Stimulated activated naive CD4-positive, alpha-beta T cell (primary cell): Measurements from ENCODE around the gene DSE.

Experiments
- DNase-seq, 6 experiments: peaks; one replicate each; lab custom pipeline; 2025; lab: John Stamatoyannopoulos, UW

The DSE gene

GRCh38 chr6:116386581-116387299, 16.0 kb downstream of the DSE start:
- no peak for DNase-seq

DNA sequence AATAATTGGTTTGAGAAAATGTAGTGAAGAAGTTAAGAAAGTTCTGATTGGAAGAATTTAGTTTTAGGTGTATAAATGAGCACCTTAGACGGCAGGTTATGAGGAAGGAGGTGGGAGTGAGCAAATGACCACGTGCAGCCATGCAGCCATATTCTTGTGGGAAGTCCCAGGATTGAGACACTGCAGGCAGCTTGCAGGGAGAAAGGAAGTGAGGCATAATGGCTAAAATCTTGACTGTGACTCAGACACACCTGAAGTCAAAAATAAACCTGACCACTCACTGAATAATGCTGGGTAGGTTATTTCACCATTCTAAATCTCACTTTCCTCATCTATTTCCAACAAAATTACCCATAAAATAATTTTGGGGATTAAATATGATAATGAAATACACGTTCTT, 16.6 kb downstream of the DSE start:
- no peak for DNase-seq

DNA sequence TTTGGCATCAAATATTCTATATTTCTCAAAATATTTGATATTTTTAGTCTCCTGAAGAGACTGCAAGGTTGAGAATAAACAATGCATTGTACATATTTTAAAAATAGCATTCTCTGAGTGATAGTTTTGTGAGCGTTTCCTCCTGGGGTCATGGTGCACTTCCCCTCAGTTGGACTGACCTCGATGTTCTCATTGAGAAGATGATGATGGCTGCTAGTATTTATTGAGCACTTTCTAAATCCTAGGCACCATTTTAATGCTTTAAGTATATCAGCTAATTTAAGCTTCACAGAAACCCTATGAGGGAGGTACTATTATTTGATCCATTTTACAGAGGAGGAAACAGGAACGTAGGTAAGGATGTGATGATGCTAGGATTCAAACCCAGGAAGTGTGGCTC, 18.2 kb downstream of the DSE start:
- no peak for DNase-seq

- DNase-seq, result no peak
Measured at GRCh38 chr6:116389357-116389756, 18.6 kb downstream of the DSE start.

DNA sequence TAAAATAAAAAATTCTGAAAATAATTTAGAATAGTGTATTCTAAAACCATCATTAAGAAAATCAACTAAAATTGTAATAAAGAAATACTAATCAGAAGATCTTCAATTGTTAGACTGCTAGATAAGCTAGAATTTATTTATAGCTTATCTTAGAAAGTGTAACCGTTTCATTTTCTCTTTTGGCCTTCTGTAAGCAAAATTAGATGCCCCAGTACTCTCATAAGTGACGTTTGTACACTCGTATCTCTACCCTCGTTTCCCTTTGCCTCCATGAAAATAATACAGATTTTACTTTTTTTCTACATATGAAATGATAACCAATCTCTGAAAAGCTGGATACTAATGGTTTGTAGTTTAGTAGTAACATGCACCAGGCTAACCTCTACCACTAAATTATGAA, 19.8 kb downstream of the DSE start:
- DNase-seq, result no peak

- no peak for DNase-seq
Measured at GRCh38 chr6:116392132-116393013, 21.6 kb downstream of the DSE start.

GRCh38 chr6:116393430-116393829, 22.7 kb downstream of the DSE start:
- no peak for DNase-seq

GRCh38 chr6:116395647-116396046, 24.9 kb downstream of the DSE start:
- no peak for DNase-seq

GRCh38 chr6:116396441-116396840, 25.7 kb downstream of the DSE start:
- DNase-seq, result no peak

DNA sequence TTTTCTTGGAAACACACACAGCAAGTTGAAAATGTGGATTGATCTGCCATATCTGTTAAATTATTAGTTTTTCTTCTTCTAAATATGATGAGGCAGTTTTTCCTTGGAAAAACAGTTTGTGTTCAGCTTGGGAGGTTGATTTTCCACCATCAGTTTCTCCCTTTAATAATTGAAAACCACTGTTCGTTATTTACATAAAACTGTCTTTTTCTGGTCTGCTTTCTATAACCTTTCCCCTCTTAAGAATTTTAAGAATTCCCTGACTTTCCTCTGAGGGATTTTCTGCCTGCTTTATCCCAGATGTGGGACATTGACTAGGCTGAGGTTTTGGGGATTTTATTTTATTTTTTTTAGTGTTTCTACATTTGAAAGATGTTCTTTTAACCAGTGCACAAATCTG, 27.2 kb downstream of the DSE start:
- no peak for DNase-seq

GRCh38 chr6:116398316-116399010, 27.7 kb downstream of the DSE start:
- DNase-seq, result no peak

- DNase-seq, result no peak
Measured at GRCh38 chr6:116399287-116399686, 28.5 kb downstream of the DSE start.

GRCh38 chr6:116400328-116400727, 29.6 kb downstream of the DSE start:
- DNase-seq, result no peak

DNA sequence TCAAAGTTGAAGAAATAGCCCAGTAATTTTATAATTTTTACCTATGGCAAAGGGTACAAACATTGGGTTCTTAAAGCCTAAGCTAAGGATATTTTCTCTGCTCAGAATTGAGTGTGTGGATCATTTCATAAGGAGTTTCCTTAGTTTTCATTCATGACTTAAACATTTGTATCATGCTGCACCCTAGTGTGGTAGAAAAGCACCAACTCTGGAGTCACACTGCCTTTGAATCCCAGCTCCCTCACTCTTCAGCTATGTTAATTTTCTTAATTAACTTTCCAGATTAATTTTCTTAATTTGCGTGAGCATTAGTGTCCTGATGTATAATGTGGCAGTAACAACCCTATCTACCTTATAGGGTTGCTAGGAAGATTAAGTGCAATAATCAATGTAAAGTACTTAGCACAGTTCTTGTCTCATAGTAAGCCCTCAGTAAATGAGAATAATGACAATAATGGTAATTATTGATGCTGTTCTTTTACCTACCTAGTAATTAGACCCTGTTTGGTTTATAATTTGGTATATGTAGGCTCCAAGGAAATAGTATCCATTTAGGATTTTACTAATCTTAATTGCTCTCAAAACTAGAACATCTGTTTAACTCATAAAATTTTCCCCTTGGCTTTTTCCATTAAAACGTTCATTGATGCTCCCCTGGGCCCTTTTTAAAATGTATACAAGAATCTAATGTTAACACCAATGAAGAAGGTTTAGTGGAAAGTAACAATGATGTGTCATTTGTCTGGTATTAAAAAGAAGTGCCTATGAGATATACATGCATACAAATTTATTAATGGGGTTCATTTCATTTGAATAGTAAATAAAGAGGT, 31.6 kb downstream of the DSE start:
- no peak for DNase-seq

DNA sequence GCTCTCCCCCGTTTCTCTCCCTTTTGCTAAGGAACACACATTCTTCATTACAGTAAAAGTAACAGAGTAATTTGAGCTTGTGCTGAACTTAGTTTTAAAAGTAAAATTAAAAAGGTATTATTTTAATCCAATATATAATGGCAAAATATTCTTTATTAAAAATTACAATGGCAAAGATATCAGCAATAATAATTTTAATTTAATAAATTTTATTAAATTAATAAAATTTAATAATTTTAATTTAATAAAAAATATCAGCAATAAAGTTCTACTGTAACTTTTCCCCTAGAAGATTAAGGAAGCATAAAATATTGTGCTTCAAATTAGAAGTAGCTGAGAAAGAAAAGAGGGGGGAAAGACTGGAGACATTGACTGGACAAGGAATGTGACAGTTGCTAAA, 32.5 kb downstream of the DSE start:
- no peak for DNase-seq

DNA sequence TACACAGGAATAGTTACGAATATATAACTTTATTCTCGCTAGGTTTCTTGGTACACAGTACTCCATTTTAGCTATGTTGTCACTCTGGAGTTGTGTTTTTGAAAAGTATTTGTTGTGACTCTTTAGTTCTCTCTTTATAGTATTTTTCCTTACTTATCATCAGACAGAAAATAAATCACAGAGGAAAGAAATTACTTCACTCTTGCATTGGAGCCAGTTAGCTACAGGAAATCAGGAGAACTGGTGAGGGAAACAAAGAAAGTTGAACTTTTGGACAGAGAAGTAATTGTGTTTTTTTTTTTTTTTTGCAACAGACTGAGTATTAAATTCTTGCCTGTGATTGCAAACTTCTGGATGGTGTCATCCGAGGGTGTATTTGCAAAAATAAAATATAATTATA, 33.9 kb downstream of the DSE start:
- DNase-seq, result no peak

DNA sequence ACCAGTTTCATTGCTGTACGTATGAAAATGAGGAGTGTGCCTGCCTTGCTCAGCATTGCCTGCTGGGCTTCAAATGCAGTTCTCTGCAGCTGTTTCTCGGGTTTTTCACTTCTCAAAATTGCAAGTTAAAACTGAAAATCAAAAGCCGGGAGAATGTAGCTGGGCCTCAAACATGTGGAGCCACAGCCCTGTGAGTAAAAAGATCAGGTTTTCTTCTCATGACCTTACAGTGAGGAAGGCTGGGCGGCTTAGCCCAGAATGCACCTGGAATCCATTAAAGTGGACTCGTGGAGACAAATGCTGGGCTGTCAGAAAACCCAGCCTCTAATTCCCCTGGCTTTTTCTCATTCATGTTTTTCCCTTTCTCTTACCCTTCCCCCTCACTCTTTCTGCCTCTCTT, 34.4 kb downstream of the DSE start:
- no peak for DNase-seq

- DNase-seq, result no peak
Measured at GRCh38 chr6:116405652-116406356, 35.1 kb downstream of the DSE start.

DNA sequence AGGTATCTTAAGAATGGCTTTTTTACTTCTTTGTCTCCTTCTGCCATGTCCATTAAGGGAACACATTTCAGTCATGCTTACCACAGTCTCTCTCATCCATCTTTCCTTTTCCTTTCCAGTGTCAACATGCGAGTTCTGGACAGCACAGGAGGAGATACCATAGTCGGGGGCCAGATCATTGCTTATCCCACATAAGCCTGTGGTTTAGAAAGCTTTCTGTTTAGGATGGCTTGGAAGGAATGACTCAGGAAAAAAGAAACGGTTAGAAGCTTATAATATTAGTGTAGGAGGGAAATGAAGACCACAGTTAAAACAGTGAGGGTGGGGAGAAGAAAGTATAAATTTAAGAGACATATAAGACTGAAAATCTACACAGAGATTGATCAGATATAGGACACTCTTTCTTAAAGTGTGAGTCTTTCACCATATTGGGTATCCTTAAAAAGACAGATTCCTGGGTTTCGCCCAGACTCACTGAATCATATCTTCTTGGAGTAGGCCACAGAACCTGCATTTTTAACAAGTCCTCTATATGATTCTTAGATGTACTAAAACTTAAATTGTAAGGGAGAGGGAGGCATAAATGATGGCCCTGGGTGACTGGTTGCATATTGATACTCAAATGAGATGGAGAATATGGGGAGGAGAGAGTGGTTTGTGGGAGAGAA, 36.1 kb downstream of the DSE start:
- DNase-seq, result no peak

DNA sequence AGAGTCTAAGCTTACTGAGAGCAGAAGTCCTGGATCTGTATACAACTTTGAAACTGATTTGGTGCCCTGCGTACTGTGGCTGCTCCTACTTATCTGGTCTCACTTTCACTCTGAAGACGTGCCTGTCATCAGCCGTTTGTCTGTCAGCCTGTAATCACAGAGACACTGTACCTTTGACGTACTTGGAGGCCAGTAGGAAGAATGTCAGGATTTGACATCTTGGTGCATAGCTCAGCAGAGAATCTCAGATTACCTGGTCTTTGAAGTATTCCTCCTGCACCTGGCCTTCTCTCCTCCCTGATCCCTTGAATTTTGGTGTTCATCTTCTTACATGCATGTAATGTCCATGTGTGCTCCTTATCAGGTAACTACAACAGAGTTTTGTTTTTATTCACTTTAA, 37.7 kb downstream of the DSE start:
- DNase-seq, result no peak

- DNase-seq, result no peak
Measured at GRCh38 chr6:116409756-116410155, 39.0 kb downstream of the DSE start.
